AML-193 (cell line): Measurements from ENCODE around the gene RAF1.

Experiments
- DNase-seq, 2 experiments: peaks; one replicate each; lab custom pipeline; 2025; lab: John Stamatoyannopoulos, UW

RAF1 gene

DNA sequence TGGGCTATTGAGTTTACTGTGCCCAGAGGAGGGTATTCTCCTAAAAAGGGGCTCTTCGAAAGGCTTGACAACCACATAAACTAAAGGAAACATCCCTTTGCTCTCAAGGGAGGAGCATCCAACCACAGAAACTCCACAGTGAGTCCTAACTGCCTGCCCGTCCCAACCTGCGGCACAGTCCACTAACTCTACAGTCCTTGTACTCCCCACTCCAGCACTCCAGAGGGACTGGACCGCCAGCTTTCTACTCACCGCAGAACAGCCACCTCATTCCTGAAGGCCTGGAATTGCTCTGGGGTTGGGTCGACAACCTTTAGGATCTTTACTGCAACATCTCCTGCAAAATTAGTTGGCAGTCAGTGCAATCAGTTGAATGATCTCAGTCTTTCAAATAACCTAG, 72.5 kb downstream of the RAF1 start:
- DNase-seq, result no peak

- peak; percentile 34 to 48 for DNase-seq
Measured at GRCh38 chr3:12590096-12590495, 73.8 kb downstream of the RAF1 start.

GRCh38 chr3:12588039-12589009, 75.6 kb downstream of the RAF1 start:
- no peak for DNase-seq

DNA sequence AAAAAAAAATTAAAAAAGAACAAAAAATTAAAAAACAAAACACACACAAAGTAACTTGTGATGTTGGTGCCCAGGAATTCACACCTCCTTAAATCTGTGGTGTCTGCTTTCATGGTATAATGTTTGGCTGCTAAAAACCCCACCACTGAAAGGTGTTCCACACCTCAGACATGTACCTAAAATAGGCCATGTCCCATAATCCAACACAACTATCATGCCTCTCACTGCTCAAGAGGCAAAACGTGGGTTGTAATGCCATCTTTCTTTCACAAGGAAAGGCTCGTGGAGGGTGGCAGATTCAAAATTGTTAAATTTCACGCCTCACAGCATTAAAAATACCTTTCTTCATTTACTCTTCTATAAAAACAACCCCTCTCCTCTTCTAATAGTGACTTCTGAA, 77.5 kb downstream of the RAF1 start:
- DNase-seq, result no peak

DNA sequence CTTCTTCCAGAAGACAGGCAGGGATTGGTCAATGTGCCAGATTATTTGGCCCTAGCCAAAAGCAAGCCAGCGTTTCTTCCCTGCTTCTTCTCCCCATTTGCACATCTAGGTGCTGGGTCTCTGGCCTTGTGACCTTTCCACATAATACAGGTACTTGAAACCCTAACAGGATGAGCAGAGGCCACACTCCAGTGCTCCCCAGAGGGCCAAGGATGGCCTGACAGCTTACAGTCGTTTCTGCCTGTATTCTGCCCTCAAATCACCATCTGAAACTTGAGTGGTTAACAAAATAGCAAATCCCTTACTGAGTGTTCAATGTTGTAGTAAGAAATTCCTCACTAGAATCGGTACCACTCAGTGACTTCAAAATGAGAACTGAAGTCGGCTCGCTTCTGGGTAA, 77.9 kb downstream of the RAF1 start:
- no peak for DNase-seq

- no peak for DNase-seq
Measured at GRCh38 chr3:12585181-12585580, 78.7 kb downstream of the RAF1 start.

DNA sequence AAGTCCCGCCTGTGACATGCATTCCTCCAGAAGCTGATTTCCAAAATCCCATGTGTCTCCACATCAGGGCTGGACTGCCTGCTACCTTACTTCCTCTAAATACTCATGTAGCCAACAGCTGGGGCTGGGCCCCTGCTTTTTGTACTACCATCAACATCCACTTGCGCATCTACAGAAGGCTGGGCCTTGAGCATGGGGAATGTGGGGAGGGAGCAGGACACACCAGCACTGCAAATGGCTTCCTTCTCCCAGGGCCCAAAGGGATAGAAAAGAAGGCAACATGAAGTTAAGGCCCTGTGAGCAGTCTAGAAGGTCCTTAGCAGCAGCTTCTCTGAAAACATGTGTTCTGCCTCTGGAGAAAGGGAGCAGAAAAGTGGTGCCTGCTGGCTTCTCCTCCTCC, 79.8 kb downstream of the RAF1 start:
- DNase-seq, result no peak

GRCh38 chr3:12583280-12583679, 80.6 kb downstream of the RAF1 start:
- no peak for DNase-seq

DNA sequence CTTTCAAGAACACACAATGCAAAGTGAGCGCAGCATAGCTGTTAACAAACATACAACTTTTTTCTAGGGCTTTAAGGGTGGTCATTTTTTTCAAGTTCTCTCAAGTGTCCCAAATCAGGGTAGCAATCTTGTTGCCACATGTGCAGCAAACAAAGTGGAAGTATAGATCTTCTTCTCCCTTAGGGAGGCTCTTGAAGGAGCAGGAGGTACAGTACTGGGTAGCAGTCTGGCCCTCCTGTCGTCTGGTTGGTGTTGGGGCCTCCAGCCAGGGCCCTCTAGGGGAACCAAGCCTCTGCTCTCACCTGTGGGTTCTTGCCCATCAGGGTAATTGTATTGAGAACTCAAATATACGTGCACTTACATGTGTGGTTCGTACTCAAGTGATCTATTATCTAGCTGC, 81.2 kb downstream of the RAF1 start:
- no peak for DNase-seq

- no peak for DNase-seq
Measured at GRCh38 chr3:12579905-12580304, 84.0 kb downstream of the RAF1 start.

DNA sequence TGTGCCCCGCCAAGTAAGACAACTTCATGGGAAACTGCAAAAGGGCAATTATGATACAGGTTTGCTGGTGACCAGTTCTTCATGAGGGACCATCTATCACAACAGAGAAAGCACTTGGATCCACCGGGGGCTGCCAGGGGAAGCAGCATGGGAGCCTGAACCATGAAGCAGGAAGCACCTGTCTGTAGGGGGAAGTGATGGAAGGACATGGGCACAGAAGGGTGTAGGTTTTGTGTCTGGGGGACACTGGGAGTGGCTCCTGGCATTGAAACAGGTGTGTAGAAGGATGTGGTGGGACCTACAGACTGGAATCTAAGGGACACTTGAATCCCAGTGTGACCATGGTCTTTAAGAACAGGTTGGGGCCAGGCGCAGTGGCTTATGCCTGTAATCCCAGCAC, 84.5 kb downstream of the RAF1 start:
- DNase-seq, result no peak

DNA sequence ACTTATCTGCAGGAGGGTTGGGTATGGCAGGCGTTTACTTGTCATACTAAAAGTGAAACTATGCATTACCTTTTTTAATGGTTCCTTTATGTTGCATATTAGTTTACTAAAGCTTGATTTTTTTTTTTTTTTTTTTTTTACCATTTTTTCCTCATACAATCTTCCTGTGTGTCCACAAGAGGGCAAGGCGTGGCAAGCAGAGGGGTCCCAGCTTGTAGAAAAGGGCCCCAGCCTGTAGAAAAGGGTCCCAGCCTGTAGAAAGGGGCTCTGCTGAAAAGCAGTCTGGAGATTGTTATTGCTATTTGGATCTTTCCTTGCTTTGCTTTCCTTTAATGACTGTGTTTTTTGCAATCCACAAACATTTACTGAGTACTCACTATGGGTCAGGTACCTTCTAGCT, 85.2 kb downstream of the RAF1 start:
- DNase-seq, result no peak

- no peak for DNase-seq
Measured at GRCh38 chr3:12577379-12577778, 86.5 kb downstream of the RAF1 start.

DNA sequence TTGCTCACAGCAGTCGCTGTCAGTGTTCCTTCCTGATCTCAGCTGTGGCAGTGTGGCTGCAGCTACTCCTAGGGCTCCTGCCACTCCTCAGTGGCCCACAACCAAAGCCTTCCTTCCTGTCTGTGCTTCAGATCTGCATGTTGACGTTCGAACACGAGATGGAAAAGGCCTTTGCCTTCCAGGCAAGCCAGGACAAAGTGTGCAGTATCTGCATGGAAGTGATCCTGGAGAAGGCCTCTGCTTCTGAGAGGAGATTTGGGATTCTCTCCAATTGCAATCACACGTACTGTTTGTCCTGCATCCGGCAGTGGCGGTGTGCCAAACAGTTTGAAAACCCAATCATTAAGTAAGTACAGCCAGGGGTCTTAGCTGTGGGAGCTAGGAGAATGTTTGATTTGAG, 89.3 kb downstream of the RAF1 start:
- no peak for DNase-seq

GRCh38 chr3:12574131-12574530, 89.8 kb downstream of the RAF1 start:
- DNase-seq, result no peak

GRCh38 chr3:12571986-12572385, 91.9 kb downstream of the RAF1 start:
- DNase-seq, result no peak

DNA sequence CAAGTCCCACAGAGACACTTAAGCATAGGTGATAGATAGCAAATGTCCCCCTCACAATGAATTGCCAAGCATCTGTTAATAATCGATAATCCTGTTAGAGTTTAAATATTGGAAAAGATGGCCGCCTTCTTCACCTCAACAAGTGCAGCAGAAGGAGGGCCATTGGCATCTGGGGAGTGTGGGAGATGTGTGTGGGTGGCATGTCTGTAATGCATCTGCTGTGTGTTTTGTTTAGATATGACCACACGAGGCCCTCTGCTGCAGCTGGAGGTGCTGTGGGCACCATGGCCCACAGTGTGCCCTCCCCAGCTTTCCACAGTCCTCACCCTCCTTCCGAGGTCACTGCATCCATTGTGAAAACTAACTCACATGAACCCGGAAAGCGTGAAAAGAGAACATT, 94.1 kb downstream of the RAF1 start:
- no peak for DNase-seq

DNA sequence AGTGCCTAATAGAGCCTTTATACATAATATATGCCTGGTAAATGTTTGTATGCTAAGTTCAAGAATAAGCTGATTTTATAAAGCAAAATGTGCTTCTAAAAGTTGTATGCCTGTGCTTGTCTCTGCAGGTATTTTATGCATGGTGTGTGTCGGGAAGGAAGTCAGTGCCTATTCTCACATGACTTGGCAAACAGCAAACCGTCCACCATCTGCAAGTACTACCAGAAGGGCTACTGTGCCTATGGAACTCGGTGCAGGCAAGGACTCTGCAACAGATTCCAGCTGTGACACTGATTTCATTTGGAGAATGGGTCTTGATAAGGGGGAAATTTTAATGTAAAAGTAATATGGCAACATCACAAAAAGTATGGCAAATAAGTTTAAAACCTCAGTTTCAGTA, 95.2 kb downstream of the RAF1 start:
- no peak for DNase-seq

DNA sequence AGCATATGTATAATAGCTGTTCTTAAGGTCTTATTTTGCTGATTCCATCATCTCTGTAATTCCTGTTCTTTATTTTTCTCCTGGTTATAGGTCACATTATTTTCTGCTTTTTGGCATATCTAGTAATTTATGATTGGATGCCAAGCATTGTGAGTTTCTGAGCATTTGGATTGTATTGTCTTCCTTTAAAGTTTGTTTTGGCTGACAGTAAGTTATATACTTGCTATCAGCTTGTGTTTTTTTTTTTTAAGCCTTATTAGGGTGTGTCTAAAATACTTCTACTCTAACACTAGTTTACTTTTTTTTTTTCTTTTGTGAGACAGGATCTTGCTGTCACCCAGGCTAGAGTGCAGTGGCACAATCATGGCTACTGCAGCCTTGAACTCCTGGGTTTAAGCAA, 96.9 kb downstream of the RAF1 start:
- no peak for DNase-seq

DNA sequence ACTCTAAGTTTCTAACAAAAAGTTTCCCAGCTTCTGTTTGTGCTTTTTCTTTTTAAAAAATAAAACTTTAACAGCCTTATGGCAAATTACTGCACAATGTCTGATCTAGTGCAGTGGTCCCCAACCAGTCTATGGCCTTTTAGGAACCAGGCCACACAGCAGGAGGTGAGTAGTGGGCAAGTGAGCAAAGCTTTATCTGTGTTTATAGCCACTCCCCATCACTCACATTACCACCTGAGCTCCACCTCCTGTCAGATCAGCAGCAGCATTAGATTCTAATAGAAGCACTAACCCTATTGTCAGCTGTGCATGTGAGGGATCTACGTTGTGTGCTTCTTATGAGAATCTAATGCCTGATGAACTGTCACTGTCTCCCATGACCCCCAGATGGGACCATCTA, 101.5 kb downstream of the RAF1 start:
- no peak for DNase-seq

DNA sequence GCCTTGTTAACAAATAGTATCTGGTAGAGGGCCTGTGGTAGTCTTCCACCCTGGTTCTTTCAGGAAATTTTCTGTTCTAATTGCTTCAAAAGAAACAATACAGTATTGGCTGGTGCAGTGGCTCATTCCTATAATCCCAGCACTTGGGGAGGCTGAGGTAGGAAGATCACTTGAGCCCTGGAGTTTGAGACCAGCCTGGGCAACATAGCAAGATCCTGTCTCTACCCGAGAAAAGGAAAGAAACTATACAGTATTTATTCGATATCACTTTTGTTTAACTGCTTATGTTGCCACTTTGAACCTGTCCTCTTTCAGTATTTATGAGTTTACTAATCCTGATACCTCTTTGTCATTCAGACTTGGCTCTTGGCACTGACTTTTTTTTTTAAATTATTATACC, 102.5 kb downstream of the RAF1 start:
- no peak for DNase-seq

GRCh38 chr3:12560505-12561190, 103.3 kb downstream of the RAF1 start:
- no peak for DNase-seq

DNA sequence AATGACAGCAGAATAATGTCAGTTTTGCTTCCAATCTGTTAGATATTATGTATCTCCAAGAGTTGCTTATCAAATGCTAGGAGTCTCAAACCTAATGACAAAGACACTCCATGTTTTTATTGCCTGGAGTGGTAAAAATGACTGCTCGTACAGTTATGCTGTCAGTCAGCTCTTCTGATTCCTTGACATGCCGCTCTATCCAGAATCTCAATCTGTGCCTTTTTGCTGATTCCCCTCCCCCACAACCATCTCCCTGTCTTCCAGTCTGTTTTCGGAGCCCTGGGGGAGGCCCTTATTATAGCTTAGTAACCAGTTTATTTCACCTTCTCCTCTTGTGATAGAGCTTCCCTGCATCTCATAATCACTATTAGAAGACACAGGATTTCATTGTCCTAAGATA, 104.4 kb downstream of the RAF1 start:
- no peak for DNase-seq
